GM12878 (cell line): ENCODE results near the gene CAPSL. TPM values are rescaled to one million over a fixed set of nuclear protein-coding genes. Genes with fewer than 3 reads are reported as not detected.
A peak's percentile ranks its signal among the peaks of the same experiment; 100 is the strongest.

ENCODE experiments used
- CHD4 ChIP-seq: fragments of 200-600 bp; sonication (generic); IDR thresholded peaks from 2 replicates; pipeline ENCODE4 v1.6.1; 2016; ENCODE audit warnings: mild to moderate bottlenecking
- KLF5 ChIP-seq: fragments of 450-650 bp; IDR thresholded peaks from 2 replicates; pipeline ENCODE4 v1.6.1; 2014; ENCODE audit warnings: mild to moderate bottlenecking; ENCODE audit not compliant: partially characterized antibody
- RAD21 ChIP-seq: IDR thresholded peaks from 2 replicates; pipeline ENCODE4 v1.6.1; 2011; ENCODE audit warnings: mild to moderate bottlenecking, low read depth, low read length, moderate library complexity; ENCODE audit not compliant: insufficient read depth
- SREBF1 ChIP-seq: IDR thresholded peaks from 2 replicates; pipeline ENCODE4 v1.6.1; 2012; ENCODE audit warnings: mild to moderate bottlenecking, low read length
- STAT3 ChIP-seq: IDR thresholded peaks from 2 replicates; pipeline ENCODE4 v1.6.1; 2011; ENCODE audit warnings: low read depth, low read length, improper control_type of control experiment
- YBX1 ChIP-seq: fragments of 450-650 bp; IDR thresholded peaks from 2 replicates; pipeline ENCODE4 v1.6.1; 2016; ENCODE audit warnings: antibody characterized with exemption
- polyA plus RNA-seq, 11 experiments: library from polyadenylated mRNA; depleted of rRNA in 4 of 11; unstranded in 6 of 11; stranded (reverse) in 5 of 11; fragments of >200 nt; fragmentation: Nextera tagmentation in 4 of 11; fragmentation: Illumina TruSeq in 1 of 11; extraction: Ambion mirVana in 4 of 11; extraction: Trizol in 1 of 11; gene quantifications; 1 replicate in 1 of 11; 2 replicates in 10 of 11; pipeline versions ENCODE4 v1.2.1 to v1.2.3, GENCODE V29; 2011 to 2016; ENCODE audit warnings: inconsistent platforms in 2 of 11, missing spikeins in 2 of 11, low read depth in 1 of 11
- total RNA-seq, 4 experiments: library from RNA; depleted of rRNA in 3 of 4; stranded (reverse); fragments of >200 nt in 3 of 4; fragmentation: Illumina TruSeq in 1 of 4; extraction: Trizol in 1 of 4; gene quantifications; 2 replicates each; pipeline versions ENCODE4 v1.2.1 to v1.2.3, GENCODE V29; 2013 to 2021
- TF ChIP-seq, protein P1 (sequence below): fragments of 450-650 bp; formaldehyde crosslinking; IDR thresholded peaks from 2 replicates; pipeline ENCODE4 v1.4.0; 2022; ENCODE audit warnings: mild to moderate bottlenecking, moderate library complexity
- TF ChIP-seq, protein P2 (sequence below): fragments of 450-650 bp; IDR thresholded peaks from 2 replicates; pipeline ENCODE4 v1.6.1; 2017; ENCODE audit warnings: antibody characterized with exemption, mild to moderate bottlenecking, moderate library complexity

The CAPSL gene
- total and polyA plus RNA-seq, 10 of the 15 experiments (the other 5 are each of a cell fraction or from before 2014, with no cell fraction given): 0.19 to 0.57 (median 0.20) TPM; not detected in 7

DNA sequence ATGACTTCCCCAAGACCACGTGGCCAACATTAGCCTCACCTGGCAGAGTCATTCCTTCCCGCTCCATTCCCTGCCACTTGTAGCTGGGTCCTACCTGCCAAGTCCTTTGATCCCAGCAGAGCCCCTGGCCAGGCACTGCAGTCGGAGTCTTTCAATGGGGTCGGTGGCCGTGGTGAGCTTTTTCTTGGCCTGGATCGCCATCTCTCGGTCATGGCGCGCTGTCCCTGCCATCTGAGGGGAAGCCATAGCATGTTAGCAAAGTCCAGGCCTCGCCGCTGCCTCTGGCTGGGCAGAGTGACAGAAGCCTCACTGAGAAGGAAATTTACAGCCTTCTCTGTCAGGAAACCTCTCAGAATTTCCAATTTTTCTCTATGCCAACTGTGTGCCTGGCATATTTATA lies 17.5 kb downstream of the CAPSL start (continued):
- TF ChIP-seq, protein P1, sequence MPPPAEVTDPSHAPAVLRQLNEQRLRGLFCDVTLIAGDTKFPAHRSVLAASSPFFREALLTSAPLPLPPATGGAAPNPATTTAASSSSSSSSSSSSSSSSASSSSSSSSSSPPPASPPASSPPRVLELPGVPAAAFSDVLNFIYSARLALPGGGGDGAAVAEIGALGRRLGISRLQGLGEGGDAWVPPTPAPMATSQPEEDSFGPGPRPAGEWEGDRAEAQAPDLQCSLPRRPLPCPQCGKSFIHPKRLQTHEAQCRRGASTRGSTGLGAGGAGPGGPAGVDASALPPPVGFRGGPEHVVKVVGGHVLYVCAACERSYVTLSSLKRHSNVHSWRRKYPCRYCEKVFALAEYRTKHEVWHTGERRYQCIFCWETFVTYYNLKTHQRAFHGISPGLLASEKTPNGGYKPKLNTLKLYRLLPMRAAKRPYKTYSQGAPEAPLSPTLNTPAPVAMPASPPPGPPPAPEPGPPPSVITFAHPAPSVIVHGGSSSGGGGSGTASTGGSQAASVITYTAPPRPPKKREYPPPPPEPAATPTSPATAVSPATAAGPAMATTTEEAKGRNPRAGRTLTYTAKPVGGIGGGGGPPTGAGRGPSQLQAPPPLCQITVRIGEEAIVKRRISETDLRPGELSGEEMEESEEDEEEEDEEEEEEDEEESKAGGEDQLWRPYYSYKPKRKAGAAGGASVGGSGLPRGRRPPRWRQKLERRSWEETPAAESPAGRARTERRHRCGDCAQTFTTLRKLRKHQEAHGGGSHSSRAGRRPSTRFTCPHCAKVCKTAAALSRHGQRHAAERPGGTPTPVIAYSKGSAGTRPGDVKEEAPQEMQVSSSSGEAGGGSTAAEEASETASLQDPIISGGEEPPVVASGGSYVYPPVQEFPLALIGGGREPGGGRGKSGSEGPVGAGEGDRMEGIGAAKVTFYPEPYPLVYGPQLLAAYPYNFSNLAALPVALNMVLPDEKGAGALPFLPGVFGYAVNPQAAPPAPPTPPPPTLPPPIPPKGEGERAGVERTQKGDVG: no peak
- TF ChIP-seq RAD21: peak; percentile 46; the same call in 1 of the 2 replicates
- TF ChIP-seq SREBF1: no peak
- no peak for TF ChIP-seq STAT3
- no peak for TF ChIP-seq YBX1
- TF ChIP-seq, protein P2, sequence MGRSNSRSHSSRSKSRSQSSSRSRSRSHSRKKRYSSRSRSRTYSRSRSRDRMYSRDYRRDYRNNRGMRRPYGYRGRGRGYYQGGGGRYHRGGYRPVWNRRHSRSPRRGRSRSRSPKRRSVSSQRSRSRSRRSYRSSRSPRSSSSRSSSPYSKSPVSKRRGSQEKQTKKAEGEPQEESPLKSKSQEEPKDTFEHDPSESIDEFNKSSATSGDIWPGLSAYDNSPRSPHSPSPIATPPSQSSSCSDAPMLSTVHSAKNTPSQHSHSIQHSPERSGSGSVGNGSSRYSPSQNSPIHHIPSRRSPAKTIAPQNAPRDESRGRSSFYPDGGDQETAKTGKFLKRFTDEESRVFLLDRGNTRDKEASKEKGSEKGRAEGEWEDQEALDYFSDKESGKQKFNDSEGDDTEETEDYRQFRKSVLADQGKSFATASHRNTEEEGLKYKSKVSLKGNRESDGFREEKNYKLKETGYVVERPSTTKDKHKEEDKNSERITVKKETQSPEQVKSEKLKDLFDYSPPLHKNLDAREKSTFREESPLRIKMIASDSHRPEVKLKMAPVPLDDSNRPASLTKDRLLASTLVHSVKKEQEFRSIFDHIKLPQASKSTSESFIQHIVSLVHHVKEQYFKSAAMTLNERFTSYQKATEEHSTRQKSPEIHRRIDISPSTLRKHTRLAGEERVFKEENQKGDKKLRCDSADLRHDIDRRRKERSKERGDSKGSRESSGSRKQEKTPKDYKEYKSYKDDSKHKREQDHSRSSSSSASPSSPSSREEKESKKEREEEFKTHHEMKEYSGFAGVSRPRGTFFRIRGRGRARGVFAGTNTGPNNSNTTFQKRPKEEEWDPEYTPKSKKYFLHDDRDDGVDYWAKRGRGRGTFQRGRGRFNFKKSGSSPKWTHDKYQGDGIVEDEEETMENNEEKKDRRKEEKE: no peak
- TF ChIP-seq CHD4: no peak
- no peak for TF ChIP-seq KLF5
